Neural progenitor cell (in vitro differentiated cells): ENCODE measurements around the gene NLRC3.

Experiments
- CTCF ChIP-seq: fragments of 200-600 bp; sonication (generic); IDR thresholded peaks from 2 replicates; pipeline ENCODE4 v1.5.1; 2017; ENCODE audit warnings: antibody characterized with exemption, mild to moderate bottlenecking
- EZH2 ChIP-seq: fragments of 200-600 bp; sonication (generic); IDR thresholded peaks from 2 replicates; pipeline ENCODE4 v1.6.1; 2017; ENCODE audit warnings: antibody characterized with exemption, mild to moderate bottlenecking, moderate library complexity
- EZH2phosphoT487 ChIP-seq: fragments of 200-600 bp; sonication (generic); IDR thresholded peaks from 2 replicates; pipeline ENCODE4 v1.6.1; 2017; ENCODE audit warnings: antibody characterized with exemption

DNA sequence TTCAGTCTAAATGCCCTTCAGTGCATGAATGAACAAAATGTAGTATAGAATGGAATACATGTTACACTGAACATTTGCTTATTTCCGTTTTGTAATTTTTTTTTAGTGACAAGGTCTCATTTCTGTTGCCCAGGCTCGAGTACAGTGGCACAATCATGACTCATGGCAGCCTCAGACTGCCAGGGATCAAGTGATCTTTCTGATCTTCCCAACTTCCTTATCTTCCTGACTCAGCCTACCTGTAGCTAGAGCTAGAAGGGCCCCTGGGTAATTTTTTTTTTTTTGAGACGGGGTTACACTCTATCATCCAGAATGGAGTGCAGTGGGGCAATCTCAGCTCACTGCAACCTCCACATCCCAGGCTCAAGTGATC, 41.6 kb upstream of the NLRC3 start:
- TF ChIP-seq EZH2phosphoT487 (no peak), CTCF (no peak), EZH2 (no peak)
